ENCODE measurements around the gene SYT3.

Gene SYT3

GRCh38 chr19:50661766-50662650 is 22.3 kb upstream of the SYT3 start:
- Histone ChIP-seq H3K36me3 (ENCODE audit: control insufficient read depth in 4 of 4, insufficient read depth in 4 of 4, low read length in 3 of 4) (peaks cover 0 to 2% (median 0%) of the 10 kb centered on the region in 4 experiments), H3K4me1 (ENCODE audit: control extremely low read depth in 1 of 4, control insufficient read depth in 4 of 4, insufficient read depth in 4 of 4, low read length in 3 of 4) (peaks cover 0 to 20% (median 12%) of the 10 kb centered on the region in 4 experiments), H3K27ac (ENCODE audit: insufficient read depth in 1 of 2, low read depth in 1 of 2, low read length in 2 of 2, poor library complexity in 1 of 2, severe bottlenecking in 2 of 2) (no peak overlapping the region), H3K9me3 (ENCODE audit: control extremely low read depth in 1 of 5, control insufficient read depth in 4 of 5, insufficient read depth in 2 of 5, low read depth in 1 of 5, low read length in 4 of 5) (peaks cover 0 to 9% (median 8%) of the 10 kb centered on the region in 5 experiments), H3K27me3 (replicated peaks in 2 of 5; ENCODE audit: control insufficient read depth in 4 of 5, insufficient read depth in 5 of 5, low read length in 4 of 5) (peaks cover 5 to 68% (median 27%) of the 10 kb centered on the region in 5 experiments), H3K4me3 (ENCODE audit: control insufficient read depth in 1 of 7, extremely low read depth in 1 of 7, insufficient read depth in 4 of 7, low read depth in 2 of 7, low read length in 6 of 7) (no peak overlapping the region)
- 85% methylated on average over 43 of the region's 49 CpGs for WGBS (ENCODE audit: insufficient coverage)
- ChIA-PET CTCF (no interaction called here), POLR2A (no interaction called here)
- DNase-seq = no peak

GRCh38 chr19:50661023-50661422 is 21.3 kb upstream of the SYT3 start:
- ChIA-PET CTCF (no interaction called here), POLR2A (no interaction called here)
- Histone ChIP-seq H3K36me3 (ENCODE audit: control insufficient read depth in 4 of 4, insufficient read depth in 4 of 4, low read length in 3 of 4) (peaks cover 0 to 2% (median 0%) of the 10 kb centered on the region in 4 experiments), H3K9me3 (ENCODE audit: control extremely low read depth in 1 of 5, control insufficient read depth in 4 of 5, insufficient read depth in 2 of 5, low read depth in 1 of 5, low read length in 4 of 5) (peaks cover 0 to 9% (median 8%) of the 10 kb centered on the region in 5 experiments), H3K27me3 (replicated peaks in 2 of 5; ENCODE audit: control insufficient read depth in 4 of 5, insufficient read depth in 5 of 5, low read length in 4 of 5) (peaks cover 5 to 64% (median 25%) of the 10 kb centered on the region in 5 experiments), H3K4me1 (ENCODE audit: control extremely low read depth in 1 of 4, control insufficient read depth in 4 of 4, insufficient read depth in 4 of 4, low read length in 3 of 4) (peaks cover 0 to 17% (median 12%) of the 10 kb centered on the region in 4 experiments), H3K4me3 (ENCODE audit: control insufficient read depth in 1 of 7, extremely low read depth in 1 of 7, insufficient read depth in 4 of 7, low read depth in 2 of 7, low read length in 6 of 7) (no peak overlapping the region), H3K27ac (ENCODE audit: insufficient read depth in 1 of 2, low read depth in 1 of 2, low read length in 2 of 2, poor library complexity in 1 of 2, severe bottlenecking in 2 of 2) (no peak overlapping the region)
- DNase-seq = no peak
- WGBS (ENCODE audit: insufficient coverage) = 87% methylated on average over 10 of the region's 10 CpGs

GRCh38 chr19:50660088-50660366 is 20.3 kb upstream of the SYT3 start:
- Histone ChIP-seq H3K9me3 (ENCODE audit: control extremely low read depth in 1 of 5, control insufficient read depth in 4 of 5, insufficient read depth in 2 of 5, low read depth in 1 of 5, low read length in 4 of 5) (peaks cover 0 to 14% (median 10%) of the 10 kb centered on the region in 5 experiments), H3K27me3 (replicated peaks in 2 of 5; ENCODE audit: control insufficient read depth in 4 of 5, insufficient read depth in 5 of 5, low read length in 4 of 5) (peaks cover 5 to 65% (median 23%) of the 10 kb centered on the region in 5 experiments), H3K4me3 (ENCODE audit: control insufficient read depth in 1 of 7, extremely low read depth in 1 of 7, insufficient read depth in 4 of 7, low read depth in 2 of 7, low read length in 6 of 7) (no peak overlapping the region), H3K4me1 (ENCODE audit: control extremely low read depth in 1 of 4, control insufficient read depth in 4 of 4, insufficient read depth in 4 of 4, low read length in 3 of 4) (peaks cover 0 to 17% (median 12%) of the 10 kb centered on the region in 4 experiments), H3K27ac (ENCODE audit: insufficient read depth in 1 of 2, low read depth in 1 of 2, low read length in 2 of 2, poor library complexity in 1 of 2, severe bottlenecking in 2 of 2) (no peak overlapping the region), H3K36me3 (ENCODE audit: control insufficient read depth in 4 of 4, insufficient read depth in 4 of 4, low read length in 3 of 4) (peaks cover 0 to 2% (median 0%) of the 10 kb centered on the region in 4 experiments)
- ChIA-PET CTCF (interaction anchor here (1.4 kb wide), 1 partner anchor 10 kb away, joined by 3 read pairs; no protein-coding TSS in a partner anchor), POLR2A (no interaction called here)
- WGBS (ENCODE audit: insufficient coverage) = 81% methylated on average over 4 of the region's 6 CpGs
- DNase-seq = no peak

- WGBS (ENCODE audit: insufficient coverage) = no CpG with 5 or more reads among the region's 37 CpGs
- POLR2A ChIA-PET = no interaction called here
- peaks cover 0 to 15% (median 10%) of the 10 kb centered on the region in 5 experiments for H3K9me3 ChIP-seq (ENCODE audit: control extremely low read depth in 1 of 5, control insufficient read depth in 4 of 5, insufficient read depth in 2 of 5, low read depth in 1 of 5, low read length in 4 of 5)
- peaks cover 0 to 2% (median 0%) of the 10 kb centered on the region in 4 experiments for H3K36me3 ChIP-seq (ENCODE audit: control insufficient read depth in 4 of 4, insufficient read depth in 4 of 4, low read length in 3 of 4)
- H3K27me3 ChIP-seq (replicated peaks in 2 of 5; ENCODE audit: control insufficient read depth in 4 of 5, insufficient read depth in 5 of 5, low read length in 4 of 5) = peaks cover 5 to 65% (median 22%) of the 10 kb centered on the region in 5 experiments
- DNase-seq = no peak
- peak overlapping the region in 5 of 7 experiments; percentile 2 to 73 (median 61) for H3K4me3 ChIP-seq (ENCODE audit: control insufficient read depth in 1 of 7, extremely low read depth in 1 of 7, insufficient read depth in 4 of 7, low read depth in 2 of 7, low read length in 6 of 7)
- no peak overlapping the region for H3K27ac ChIP-seq (ENCODE audit: insufficient read depth in 1 of 2, low read depth in 1 of 2, low read length in 2 of 2, poor library complexity in 1 of 2, severe bottlenecking in 2 of 2)
- H3K4me1 ChIP-seq (ENCODE audit: control extremely low read depth in 1 of 4, control insufficient read depth in 4 of 4, insufficient read depth in 4 of 4, low read length in 3 of 4) = peaks cover 0 to 17% (median 12%) of the 10 kb centered on the region in 4 experiments
- CTCF ChIA-PET = interaction anchor here (1.4 kb wide), 1 partner anchor 10 kb away, joined by 3 read pairs; no protein-coding TSS in a partner anchor
Measured at GRCh38 chr19:50659318-50660087, 19.8 kb upstream of the SYT3 start.

- ChIA-PET POLR2A (interaction anchor here (0.5 to 1.0 kb wide), 2 partner anchors 12 to 44 kb away, joined by 3 to 4 read pairs; no protein-coding TSS in a partner anchor), CTCF (no interaction called here)
- peak overlapping the region in 1 of 2 experiments; percentile 86 for H3K27ac ChIP-seq (ENCODE audit: insufficient read depth in 1 of 2, low read depth in 1 of 2, low read length in 2 of 2, poor library complexity in 1 of 2, severe bottlenecking in 2 of 2)
- peaks cover 0 to 17% (median 12%) of the 10 kb centered on the region in 4 experiments for H3K4me1 ChIP-seq (ENCODE audit: control extremely low read depth in 1 of 4, control insufficient read depth in 4 of 4, insufficient read depth in 4 of 4, low read length in 3 of 4)
- WGBS (ENCODE audit: insufficient coverage) = under 1% methylated on average over 45 of the region's 67 CpGs
- peak; percentile 87 to 91 (median 89) for DNase-seq
- H3K9me3 ChIP-seq (ENCODE audit: control extremely low read depth in 1 of 5, control insufficient read depth in 4 of 5, insufficient read depth in 2 of 5, low read depth in 1 of 5, low read length in 4 of 5) = peaks cover 0 to 13% (median 6%) of the 10 kb centered on the region in 5 experiments
- peak overlapping the region in 6 of 7 experiments; percentile 2 to 73 (median 58) for H3K4me3 ChIP-seq (ENCODE audit: control insufficient read depth in 1 of 7, extremely low read depth in 1 of 7, insufficient read depth in 4 of 7, low read depth in 2 of 7, low read length in 6 of 7)
- H3K27me3 ChIP-seq (replicated peaks in 2 of 5; ENCODE audit: control insufficient read depth in 4 of 5, insufficient read depth in 5 of 5, low read length in 4 of 5) = peaks cover 5 to 61% (median 20%) of the 10 kb centered on the region in 5 experiments
- H3K36me3 ChIP-seq (ENCODE audit: control insufficient read depth in 4 of 4, insufficient read depth in 4 of 4, low read length in 3 of 4) = no peaks in the 10 kb centered on the region
Measured at GRCh38 chr19:50658441-50659317, 19.0 kb upstream of the SYT3 start.

- Histone ChIP-seq H3K27ac (ENCODE audit: insufficient read depth in 1 of 2, low read depth in 1 of 2, low read length in 2 of 2, poor library complexity in 1 of 2, severe bottlenecking in 2 of 2) (peak overlapping the region in 1 of 2 experiments; percentile 86), H3K27me3 (replicated peaks in 2 of 5; ENCODE audit: control insufficient read depth in 4 of 5, insufficient read depth in 5 of 5, low read length in 4 of 5) (peaks cover 7 to 60% (median 20%) of the 10 kb centered on the region in 5 experiments), H3K9me3 (ENCODE audit: control extremely low read depth in 1 of 5, control insufficient read depth in 4 of 5, insufficient read depth in 2 of 5, low read depth in 1 of 5, low read length in 4 of 5) (peaks cover 0 to 12% (median 6%) of the 10 kb centered on the region in 5 experiments), H3K4me3 (ENCODE audit: control insufficient read depth in 1 of 7, extremely low read depth in 1 of 7, insufficient read depth in 4 of 7, low read depth in 2 of 7, low read length in 6 of 7) (peak overlapping the region in 5 of 7 experiments; percentile 3 to 73 (median 61)), H3K4me1 (ENCODE audit: control extremely low read depth in 1 of 4, control insufficient read depth in 4 of 4, insufficient read depth in 4 of 4, low read length in 3 of 4) (peaks cover 0 to 17% (median 12%) of the 10 kb centered on the region in 4 experiments), H3K36me3 (ENCODE audit: control insufficient read depth in 4 of 4, insufficient read depth in 4 of 4, low read length in 3 of 4) (no peaks in the 10 kb centered on the region)
- 2% methylated on average over 36 of the region's 38 CpGs for WGBS (ENCODE audit: insufficient coverage)
- peak; percentile 99 for DNase-seq
- CTCF ChIA-PET = no interaction called here
- POLR2A ChIA-PET = interaction anchor here (0.5 to 1.0 kb wide), 2 partner anchors 13 to 45 kb away, joined by 3 to 4 read pairs; no protein-coding TSS in a partner anchor
Measured at GRCh38 chr19:50657712-50658440, 18.2 kb upstream of the SYT3 start.

Data from common myeloid progenitor, CD34-positive (primary cell).